Panc1 (cell line): ENCODE data around the gene LENEP.
"Not testable (repeated sequence)": the region's sequence is repeated elsewhere in the genome, so short reads cannot be mapped to it uniquely, and the experiment has no call there.

Experiments used
- POLR2AphosphoS5 ChIP-seq: IDR thresholded peaks from 2 replicates; pipeline ENCODE4 v1.6.1; 2012; ENCODE audit warnings: mild to moderate bottlenecking, low read depth, low read length, moderate library complexity
- SIN3A ChIP-seq: IDR thresholded peaks from 2 replicates; pipeline ENCODE4 v1.6.1; 2012; ENCODE audit warnings: low read depth, mild to moderate bottlenecking, low read length, moderate library complexity, borderline replicate concordance; ENCODE audit not compliant: insufficient read depth
- TCF7L2 ChIP-seq: IDR thresholded peaks from 2 replicates; pipeline ENCODE4 v1.6.1; 2011; ENCODE audit warnings: mild to moderate bottlenecking, low read depth, low read length, inconsistent platforms
- TF ChIP-seq, protein P1 (sequence below): fragments of 450-650 bp; IDR thresholded peaks from 2 replicates; pipeline ENCODE4 v1.5.1; 2017; ENCODE audit warnings: mild to moderate bottlenecking
- TF ChIP-seq, protein P2 (sequence below), 2 experiments: IDR thresholded peaks; 2 replicates each; pipeline ENCODE4 v1.6.1; 2011 to 2012; ENCODE audit warnings: low read depth in 2 of 2, control low read depth in 1 of 2, low read length in 1 of 2, mild to moderate bottlenecking in 1 of 2, moderate library complexity in 1 of 2; ENCODE audit not compliant: insufficient read depth in 1 of 2

DNA sequence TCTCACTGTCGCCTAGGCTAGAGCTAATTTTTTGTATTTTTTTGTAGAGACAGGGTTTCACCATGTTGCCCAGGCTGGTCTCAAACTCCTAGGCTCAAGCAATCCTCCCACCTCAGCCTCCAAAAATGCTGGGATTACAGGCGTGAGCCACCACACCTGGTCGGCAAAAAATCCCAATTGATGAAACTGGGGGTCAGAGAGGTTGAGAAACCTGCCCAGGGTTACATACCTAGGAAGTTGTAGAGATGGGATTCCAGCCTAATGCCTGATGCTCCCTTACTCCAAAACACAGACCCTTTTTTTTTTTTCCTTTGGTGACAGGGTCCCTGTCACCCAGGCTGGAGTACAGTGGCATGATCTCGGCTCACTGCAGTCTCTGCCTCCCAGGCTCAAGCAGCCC lies 6.7 kb upstream of the LENEP start:
- TF ChIP-seq, protein P1, sequence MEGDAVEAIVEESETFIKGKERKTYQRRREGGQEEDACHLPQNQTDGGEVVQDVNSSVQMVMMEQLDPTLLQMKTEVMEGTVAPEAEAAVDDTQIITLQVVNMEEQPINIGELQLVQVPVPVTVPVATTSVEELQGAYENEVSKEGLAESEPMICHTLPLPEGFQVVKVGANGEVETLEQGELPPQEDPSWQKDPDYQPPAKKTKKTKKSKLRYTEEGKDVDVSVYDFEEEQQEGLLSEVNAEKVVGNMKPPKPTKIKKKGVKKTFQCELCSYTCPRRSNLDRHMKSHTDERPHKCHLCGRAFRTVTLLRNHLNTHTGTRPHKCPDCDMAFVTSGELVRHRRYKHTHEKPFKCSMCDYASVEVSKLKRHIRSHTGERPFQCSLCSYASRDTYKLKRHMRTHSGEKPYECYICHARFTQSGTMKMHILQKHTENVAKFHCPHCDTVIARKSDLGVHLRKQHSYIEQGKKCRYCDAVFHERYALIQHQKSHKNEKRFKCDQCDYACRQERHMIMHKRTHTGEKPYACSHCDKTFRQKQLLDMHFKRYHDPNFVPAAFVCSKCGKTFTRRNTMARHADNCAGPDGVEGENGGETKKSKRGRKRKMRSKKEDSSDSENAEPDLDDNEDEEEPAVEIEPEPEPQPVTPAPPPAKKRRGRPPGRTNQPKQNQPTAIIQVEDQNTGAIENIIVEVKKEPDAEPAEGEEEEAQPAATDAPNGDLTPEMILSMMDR = not testable (repeated sequence)
- not testable (repeated sequence) for TF ChIP-seq POLR2AphosphoS5, TCF7L2, SIN3A
- TF ChIP-seq, protein P2, sequence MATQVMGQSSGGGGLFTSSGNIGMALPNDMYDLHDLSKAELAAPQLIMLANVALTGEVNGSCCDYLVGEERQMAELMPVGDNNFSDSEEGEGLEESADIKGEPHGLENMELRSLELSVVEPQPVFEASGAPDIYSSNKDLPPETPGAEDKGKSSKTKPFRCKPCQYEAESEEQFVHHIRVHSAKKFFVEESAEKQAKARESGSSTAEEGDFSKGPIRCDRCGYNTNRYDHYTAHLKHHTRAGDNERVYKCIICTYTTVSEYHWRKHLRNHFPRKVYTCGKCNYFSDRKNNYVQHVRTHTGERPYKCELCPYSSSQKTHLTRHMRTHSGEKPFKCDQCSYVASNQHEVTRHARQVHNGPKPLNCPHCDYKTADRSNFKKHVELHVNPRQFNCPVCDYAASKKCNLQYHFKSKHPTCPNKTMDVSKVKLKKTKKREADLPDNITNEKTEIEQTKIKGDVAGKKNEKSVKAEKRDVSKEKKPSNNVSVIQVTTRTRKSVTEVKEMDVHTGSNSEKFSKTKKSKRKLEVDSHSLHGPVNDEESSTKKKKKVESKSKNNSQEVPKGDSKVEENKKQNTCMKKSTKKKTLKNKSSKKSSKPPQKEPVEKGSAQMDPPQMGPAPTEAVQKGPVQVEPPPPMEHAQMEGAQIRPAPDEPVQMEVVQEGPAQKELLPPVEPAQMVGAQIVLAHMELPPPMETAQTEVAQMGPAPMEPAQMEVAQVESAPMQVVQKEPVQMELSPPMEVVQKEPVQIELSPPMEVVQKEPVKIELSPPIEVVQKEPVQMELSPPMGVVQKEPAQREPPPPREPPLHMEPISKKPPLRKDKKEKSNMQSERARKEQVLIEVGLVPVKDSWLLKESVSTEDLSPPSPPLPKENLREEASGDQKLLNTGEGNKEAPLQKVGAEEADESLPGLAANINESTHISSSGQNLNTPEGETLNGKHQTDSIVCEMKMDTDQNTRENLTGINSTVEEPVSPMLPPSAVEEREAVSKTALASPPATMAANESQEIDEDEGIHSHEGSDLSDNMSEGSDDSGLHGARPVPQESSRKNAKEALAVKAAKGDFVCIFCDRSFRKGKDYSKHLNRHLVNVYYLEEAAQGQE (IDR thresholded peaks at IDR 0.05; ENCODE audit: insufficient read depth in 1 of 2, low read depth in 2 of 2, low read length in 1 of 2) = not testable (repeated sequence)
